ENCODE results near the gene TMEM8B.

- TF ChIP-seq CTCF (IDR thresholded peaks at IDR 0.05): peak; percentile 69 to 86 (median 76)
- TF ChIP-seq EP300 (IDR thresholded peaks at IDR 0.05; ENCODE audit: low read depth): no peak
- TF ChIP-seq POLR2A (IDR thresholded peaks at IDR 0.05): no peak
- TF ChIP-seq POLR2AphosphoS5 (IDR thresholded peaks at IDR 0.05): no peak
Observed at GRCh38 chr9:35903049-35903448, 74.0 kb downstream of the TMEM8B start.

All from transverse colon (tissue), 4 donors.